Right ventricle myocardium superior (tissue), 1 donor: ENCODE data around the gene EIF4B. TPM values are rescaled to one million over a fixed set of nuclear protein-coding genes. Genes with fewer than 3 reads are reported as not detected.

Source experiments
- ATAC-seq: fragments of 200-7000 bp; cut with Tn5 transposase; one replicate; pipeline ENCODE4 v1.9.1; 2020; ENCODE audit warnings: mild to moderate bottlenecking; ENCODE audit not compliant: poor library complexity
- DNase-seq: peaks from one replicate; pipeline ENCODE4 v3.0.0-alpha.2; 2020
- intact Hi-C: fragments of 100-400 bp; cut with DNase I; formaldehyde crosslinking; loops from one replicate; pipeline ENCODE4 v1.11.2; 2022
- microRNA-seq: library from miRNA; unstranded; fragments of <30 nt; microRNA quantifications from one replicate; pipeline ENCODE4 v1.2.0, GENCODE V29; 2020
- total RNA-seq: library from RNA; stranded (reverse); fragmentation: NEBNext Ultra II Directional; extraction: Animal tissue kit (Norgen Biotek cat#: 25700); gene quantifications from one replicate; pipeline ENCODE4 v1.2.1, GENCODE V29; 2021
- donor health status: DM: no; HTN: yes; CAD: no; lungs with severe emphysema.

EIF4B gene
- total RNA-seq, 1 donor from 2014 or later = 434 TPM

DNA sequence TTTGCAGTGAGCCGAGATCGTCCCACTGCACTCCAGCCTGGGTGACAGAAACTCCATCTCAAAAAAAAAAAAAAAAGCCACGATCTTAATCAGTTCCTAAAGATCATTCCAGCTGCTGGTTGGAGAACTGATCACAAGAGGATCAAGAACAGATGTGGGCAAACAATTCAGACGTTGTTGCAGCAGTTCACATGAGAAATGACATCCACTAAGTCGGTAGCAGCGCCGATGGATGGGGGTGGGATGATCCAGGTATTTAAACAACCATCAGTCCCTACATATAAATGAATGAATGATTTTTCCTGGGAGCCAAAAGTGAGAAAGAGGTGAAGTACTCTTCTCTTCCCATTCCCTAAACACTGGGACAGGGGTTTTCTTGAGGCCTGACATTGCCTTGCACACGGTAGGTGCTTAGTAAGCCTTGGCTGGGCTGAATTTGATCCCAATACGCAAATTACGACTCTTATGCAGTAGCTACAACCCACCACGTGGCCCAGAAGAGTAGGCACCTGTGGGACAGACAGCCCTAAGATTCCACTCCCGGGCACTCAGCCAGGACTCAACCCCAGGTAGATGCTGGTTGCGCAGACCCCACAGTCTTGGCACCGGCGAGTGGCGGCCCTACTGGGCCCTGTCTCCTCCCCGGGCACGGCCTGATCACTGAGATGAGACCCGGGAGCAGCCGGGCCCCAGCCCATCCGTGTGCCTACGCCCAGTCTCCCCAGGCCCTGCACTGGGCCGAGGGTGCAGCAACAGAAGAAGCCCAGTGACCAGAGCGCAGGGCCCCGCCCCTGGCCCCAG, 72.4 kb downstream of the EIF4B start:
- ATAC-seq = no peak

GRCh38 chr12:53079226-53080117, 73.2 kb downstream of the EIF4B start, which contains the start of gene SPRYD3:
TSS of gene SPRYD3 (minus strand) at chr12:53079390. CDS start at chr12:53079333, 57 bp downstream.
- intact Hi-C loops = no loop called here
- peak; percentile 99 for ATAC-seq
- peak; percentile 98 for DNase-seq

More for the DNA sequence above, 72.4 kb downstream of the EIF4B start:
- intact Hi-C loops = no loop called here
- DNase-seq = no peak

- no peak for DNase-seq
- intact Hi-C loops = no loop called here
- no peak for ATAC-seq
These were observed 76.5 kb downstream of the EIF4B start for GRCh38 chr12:53082637-53083175.

DNA sequence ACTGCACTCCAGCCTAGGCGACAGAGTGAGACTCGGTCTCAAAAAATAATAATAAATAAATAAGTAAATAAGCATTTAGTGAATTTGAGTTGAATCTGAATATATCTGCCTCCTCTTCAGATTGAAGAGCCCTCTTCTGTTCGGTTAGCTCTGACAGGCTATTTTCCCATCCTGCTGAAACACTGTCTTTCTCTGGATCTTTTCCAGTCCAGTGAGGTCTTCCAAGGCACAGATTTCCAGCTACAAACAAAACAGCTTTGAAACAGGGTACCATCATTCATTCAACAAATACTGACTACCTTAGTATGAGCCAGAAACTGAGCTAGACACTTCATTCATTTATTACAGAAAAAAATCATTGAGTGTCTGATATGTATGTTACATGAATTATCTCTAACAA, 80.1 kb downstream of the EIF4B start:
- intact Hi-C loops = no loop called here
- no peak for ATAC-seq

DNA sequence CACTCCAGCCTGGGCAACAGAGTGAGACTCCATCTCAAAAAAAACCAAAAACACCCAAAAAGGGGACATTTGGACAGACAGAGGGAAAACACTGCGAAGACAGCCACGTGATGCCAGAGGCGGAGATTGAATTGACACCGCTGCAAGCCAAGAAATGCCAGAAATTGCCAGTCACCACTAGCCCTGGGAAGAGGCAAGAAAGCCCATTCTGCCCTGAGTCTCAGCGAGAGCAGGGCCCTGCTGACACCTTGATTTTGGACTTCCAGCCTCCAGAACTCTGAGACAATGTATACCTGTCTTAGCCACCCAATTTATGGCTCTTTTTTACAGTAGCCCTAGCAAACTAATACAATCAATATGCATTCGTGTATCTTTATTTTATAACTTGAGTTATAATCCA, 83.8 kb downstream of the EIF4B start:
- DNase-seq (no peak), ATAC-seq (no peak)
- intact Hi-C loops = no loop called here

More for the DNA sequence above, 80.1 kb downstream of the EIF4B start:
- DNase-seq = no peak

DNA sequence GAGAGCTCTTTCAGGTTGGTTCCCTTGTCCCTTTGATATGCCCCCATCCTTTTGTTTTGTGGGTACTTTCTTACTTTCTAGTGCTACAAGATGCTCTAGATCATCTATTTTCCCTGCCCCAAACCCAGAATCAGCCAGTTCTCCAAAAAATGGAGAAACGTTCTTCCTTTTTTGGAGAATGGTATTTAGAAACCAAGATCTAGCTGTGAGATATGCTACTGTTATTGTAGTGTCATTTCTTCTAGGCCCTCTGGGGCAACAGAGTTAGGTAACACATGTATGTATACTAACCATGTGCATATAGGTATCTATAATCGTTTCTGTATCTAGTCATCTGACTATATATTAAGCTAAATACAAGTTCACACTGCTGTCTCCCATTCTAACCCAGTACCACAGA, 84.3 kb downstream of the EIF4B start:
- no peak for DNase-seq
- intact Hi-C loops = no loop called here
- no peak for ATAC-seq

DNA sequence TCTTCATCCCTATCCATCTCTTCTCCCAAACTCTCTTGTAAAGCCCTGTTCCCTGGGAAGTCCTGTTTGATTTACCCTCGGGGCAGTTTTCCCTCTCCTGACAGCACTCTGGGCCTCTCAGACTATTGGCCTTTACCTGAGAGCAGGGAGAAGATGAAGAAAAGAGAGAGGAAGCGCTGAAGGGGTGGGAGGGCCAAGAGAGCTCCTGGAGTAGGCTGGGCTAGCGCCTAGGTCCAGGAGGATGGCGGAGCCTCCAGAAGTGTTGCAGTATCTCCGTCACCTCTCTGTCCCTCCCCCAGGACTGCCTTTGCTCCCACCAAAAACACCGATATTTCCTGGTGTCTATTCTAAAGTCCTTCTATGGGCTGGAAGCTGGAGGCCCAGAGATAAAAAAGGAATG, 85.5 kb downstream of the EIF4B start:
- intact Hi-C loops = no loop called here
- ATAC-seq (no peak), DNase-seq (no peak)

Small RNA genes within 50 kb of the gene (microRNA-seq; reads per million reads assigned to microRNA genes)
- not detected for gene MIR6757

Other genes with a start within 250 kb of the EIF4B start
- not detected for gene KRT76, start 229.1 kb upstream of the EIF4B start, total RNA-seq
- not detected for gene KRT3, start 210.3 kb upstream of the EIF4B start, total RNA-seq
- not detected for gene KRT4, start 192.3 kb upstream of the EIF4B start, total RNA-seq
- not detected for gene KRT79, start 172.1 kb upstream of the EIF4B start, total RNA-seq
- gene KRT78, start 157.5 kb upstream of the EIF4B start, total RNA-seq = not detected
- gene KRT8, start 101.4 kb upstream of the EIF4B start, total RNA-seq = 104 TPM
- 7.0 TPM for gene KRT18, start 57.3 kb upstream of the EIF4B start, total RNA-seq
- 107 TPM for gene TNS2, start 43.6 kb downstream of the EIF4B start, total RNA-seq
- 37.8 TPM for gene SPRYD3, start 72.9 kb downstream of the EIF4B start, total RNA-seq
- 50.2 TPM for gene IGFBP6, start 91.2 kb downstream of the EIF4B start, total RNA-seq
- gene SOAT2, start 97.0 kb downstream of the EIF4B start, total RNA-seq = not detected
- 29.4 TPM for gene ZNF740, start 174.3 kb downstream of the EIF4B start, total RNA-seq
- 8.2 TPM for gene CSAD, start 174.5 kb downstream of the EIF4B start, total RNA-seq
- 0.97 TPM for gene ITGB7, start 200.8 kb downstream of the EIF4B start, total RNA-seq
- 15.4 TPM for gene RARG, start 225.8 kb downstream of the EIF4B start, total RNA-seq